Panc1 (cell line): ENCODE data around the gene PFN4. TPM values are rescaled to one million over a fixed set of nuclear protein-coding genes. Genes with fewer than 3 reads are reported as not detected.

ENCODE experiments used
- ATAC-seq: fragments of 200-7000 bp; cut with Tn5 transposase; 2 replicates; pipeline ENCODE4 v1.9.1; 2020; ENCODE audit warnings: mild to moderate bottlenecking, moderate library complexity
- BruUV-seq: library from RNA; stranded (reverse); fragments of 400-500 nt; replicated peaks from 2 replicates; lab custom pipeline; 2021; lab: Mats Ljungman, UMichigan
- CTCF ChIA-PET: fragments of 300-600 bp; sonication (Branson Sonifier 250); formaldehyde crosslinking; loops from one replicate; lab custom pipeline; 2022; ENCODE audit warnings: antibody characterized with exemption; lab: Charles Lee
- POLR2A ChIA-PET: fragments of 300-600 bp; sonication (Branson Sonifier 250); formaldehyde crosslinking; loops from one replicate; lab custom pipeline; 2022; ENCODE audit warnings: antibody characterized with exemption; lab: Charles Lee
- DNase-seq: peaks from one replicate; pipeline ENCODE4 v3.0.0-alpha.2; 2010; ENCODE audit warnings: low read depth, low spot score
- H3K27ac ChIP-seq: 2 replicates; pipeline ENCODE4 v1.5.1; 2011; ENCODE audit warnings: mild to moderate bottlenecking, low read length, inconsistent platforms
- H3K27me3 ChIP-seq: fragments of 200-500 bp; sonication (Bioruptor generic); 2 replicates; pipeline ENCODE4 v1.6.0; 2014; ENCODE audit warnings: low read length, inconsistent platforms; ENCODE audit not compliant: control insufficient read depth, insufficient read depth
- H3K36me3 ChIP-seq: fragments of 200-500 bp; sonication (Bioruptor generic); 2 replicates; pipeline ENCODE4 v1.5.1; 2014; ENCODE audit warnings: inconsistent platforms, mild to moderate bottlenecking, low read length, moderate library complexity; ENCODE audit not compliant: control insufficient read depth, insufficient read depth
- H3K4me1 ChIP-seq: 2 replicates; pipeline ENCODE4 v1.5.1; 2011; ENCODE audit warnings: inconsistent platforms, mild to moderate bottlenecking, low read length, moderate library complexity; ENCODE audit not compliant: control insufficient read depth, insufficient read depth
- H3K4me3 ChIP-seq, 2 experiments: 2 replicates each; pipeline ENCODE4 v1.5.1; 2011 to 2012; ENCODE audit warnings: low read depth in 2 of 2, low read length in 2 of 2, mild to moderate bottlenecking in 2 of 2, inconsistent platforms in 1 of 2, moderate library complexity in 1 of 2
- H3K9me3 ChIP-seq: fragments of 200-500 bp; sonication (Bioruptor generic); 2 replicates; pipeline ENCODE4 v1.5.1; 2014; ENCODE audit warnings: low read depth, mild to moderate bottlenecking, inconsistent platforms, low read length, moderate library complexity; ENCODE audit not compliant: control insufficient read depth, insufficient read depth
- CTCF ChIP-seq: fragments of 450-650 bp; IDR thresholded peaks from 2 replicates; pipeline ENCODE4 v1.5.1; 2017; ENCODE audit warnings: mild to moderate bottlenecking
- POLR2AphosphoS5 ChIP-seq: IDR thresholded peaks from 2 replicates; pipeline ENCODE4 v1.6.1; 2012; ENCODE audit warnings: mild to moderate bottlenecking, low read depth, low read length, moderate library complexity
- REST ChIP-seq, 2 experiments: IDR thresholded peaks; 2 replicates each; pipeline ENCODE4 v1.6.1; 2011 to 2012; ENCODE audit warnings: low read depth in 2 of 2, control low read depth in 1 of 2, low read length in 1 of 2, mild to moderate bottlenecking in 1 of 2, moderate library complexity in 1 of 2; ENCODE audit not compliant: insufficient read depth in 1 of 2
- SIN3A ChIP-seq: IDR thresholded peaks from 2 replicates; pipeline ENCODE4 v1.6.1; 2012; ENCODE audit warnings: low read depth, mild to moderate bottlenecking, low read length, moderate library complexity, borderline replicate concordance; ENCODE audit not compliant: insufficient read depth
- TCF7L2 ChIP-seq: IDR thresholded peaks from 2 replicates; pipeline ENCODE4 v1.6.1; 2011; ENCODE audit warnings: mild to moderate bottlenecking, low read depth, low read length, inconsistent platforms
- in situ Hi-C: cut with HindIII; loops from 2 replicates; pipeline ENCODE4 v1.10.0; 2016; ENCODE audit warnings: low sequenced_read_pairs, low pct_unique_long_range_greater_than_20kb
- intact Hi-C: fragments of 100-400 bp; cut with micrococcal nuclease; formaldehyde crosslinking; loops from one replicate; pipeline ENCODE4 v1.10.0; 2022; ENCODE audit not compliant: unreplicated experiment
- total RNA-seq: library from RNA; stranded (reverse); gene quantifications from one replicate; pipeline ENCODE4 v1.2.1, GENCODE V29; 2021; ENCODE audit not compliant: unreplicated experiment

PFN4 gene
- total RNA-seq, 1 experiment from 2014 or later = 1.3 TPM

GRCh38 chr2:24085200-24085489, 38.0 kb downstream of the PFN4 start:
- Histone ChIP-seq H3K36me3 (no peaks in the 10 kb centered on the region; the same call in 1 of the 2 replicates), H3K9me3 (no peaks in the 10 kb centered on the region), H3K4me1 (peaks cover 13% of the 10 kb centered on the region), H3K4me3 (peak overlapping the region; percentile 65 to 89), H3K27ac (peak overlapping the region; percentile 99), H3K27me3 (no peaks in the 10 kb centered on the region)
- no TSS peak for BruUV-seq
- POLR2A ChIA-PET = interaction anchor here (0.5 kb wide), 1 partner anchor 864 kb away, joined by 3 read pairs; no protein-coding TSS in a partner anchor
- TF ChIP-seq TCF7L2 = no peak
- TF ChIP-seq CTCF = no peak
- no peak for TF ChIP-seq SIN3A
- no peak for TF ChIP-seq POLR2AphosphoS5
- TF ChIP-seq REST (IDR thresholded peaks at IDR 0.05; ENCODE audit: insufficient read depth in 1 of 2, low read depth in 2 of 2, low read length in 1 of 2) = no peak
- CTCF ChIA-PET = interaction anchor here (0.7 to 2.2 kb wide), 2 partner anchors 34 to 158 kb away, joined by 3 to 12 read pairs; partner anchors contain the start of gene ATAD2B
- ATAC-seq = peak; percentile 3; the same call in 1 of the 2 replicates
- in situ Hi-C loops (no loop called here), intact Hi-C loops (loop anchor here (10.0 kb wide), 1 partner anchor 80 kb away; no protein-coding TSS in a partner anchor)
- DNase-seq = no peak

- BruUV-seq = no TSS peak
- H3K9me3 ChIP-seq = no peaks in the 10 kb centered on the region
- ChIA-PET CTCF (interaction anchor here (0.6 to 2.2 kb wide), 6 partner anchors 33 to 157 kb away, joined by 3 to 12 read pairs (median 4); partner anchors contain the start of genes ATAD2B and WDCP), POLR2A (interaction anchor here (0.5 kb wide), 1 partner anchor 864 kb away, joined by 3 read pairs; no protein-coding TSS in a partner anchor)
- DNase-seq = peak; percentile 76
- H3K36me3 ChIP-seq = peaks cover under 1% of the 10 kb centered on the region; the same call in 1 of the 2 replicates
- intact Hi-C loops (loop anchor here (5.0 to 10.0 kb wide), 2 partner anchors 80 to 97 kb away; no protein-coding TSS in a partner anchor), in situ Hi-C loops (no loop called here)
- H3K4me3 ChIP-seq = peak within 1 kb of the TSS; percentile 65 to 89
- TF ChIP-seq REST (IDR thresholded peaks at IDR 0.05; ENCODE audit: insufficient read depth in 1 of 2, low read depth in 2 of 2, low read length in 1 of 2) (no peak), POLR2AphosphoS5 (peak; percentile 98), TCF7L2 (0 out of 2 replicates have a peak, but pooled peaks have one; percentile 20), CTCF (peak; percentile 100)
- no peaks in the 10 kb centered on the region for H3K27me3 ChIP-seq
- H3K27ac ChIP-seq = peak within 1 kb of the TSS; percentile 99
- H3K4me1 ChIP-seq = peaks cover 13% of the 10 kb centered on the region
- ATAC-seq = peak; percentile 96
Measured at GRCh38 chr2:24084386-24085199, 38.5 kb downstream of the PFN4 start, which contains the start of gene TP53I3. Gene TP53I3 (minus strand): TSS chr2:24084834. CDS start chr2:24084326, 508 bp downstream.
